ENCODE data around the gene CHID1. TPM values are rescaled to one million over a fixed set of nuclear protein-coding genes. Genes with fewer than 3 reads are reported as not detected.

The CHID1 gene
- total RNA-seq, 2 donors from 2014 or later: 39.4 to 81.4 TPM

DNA sequence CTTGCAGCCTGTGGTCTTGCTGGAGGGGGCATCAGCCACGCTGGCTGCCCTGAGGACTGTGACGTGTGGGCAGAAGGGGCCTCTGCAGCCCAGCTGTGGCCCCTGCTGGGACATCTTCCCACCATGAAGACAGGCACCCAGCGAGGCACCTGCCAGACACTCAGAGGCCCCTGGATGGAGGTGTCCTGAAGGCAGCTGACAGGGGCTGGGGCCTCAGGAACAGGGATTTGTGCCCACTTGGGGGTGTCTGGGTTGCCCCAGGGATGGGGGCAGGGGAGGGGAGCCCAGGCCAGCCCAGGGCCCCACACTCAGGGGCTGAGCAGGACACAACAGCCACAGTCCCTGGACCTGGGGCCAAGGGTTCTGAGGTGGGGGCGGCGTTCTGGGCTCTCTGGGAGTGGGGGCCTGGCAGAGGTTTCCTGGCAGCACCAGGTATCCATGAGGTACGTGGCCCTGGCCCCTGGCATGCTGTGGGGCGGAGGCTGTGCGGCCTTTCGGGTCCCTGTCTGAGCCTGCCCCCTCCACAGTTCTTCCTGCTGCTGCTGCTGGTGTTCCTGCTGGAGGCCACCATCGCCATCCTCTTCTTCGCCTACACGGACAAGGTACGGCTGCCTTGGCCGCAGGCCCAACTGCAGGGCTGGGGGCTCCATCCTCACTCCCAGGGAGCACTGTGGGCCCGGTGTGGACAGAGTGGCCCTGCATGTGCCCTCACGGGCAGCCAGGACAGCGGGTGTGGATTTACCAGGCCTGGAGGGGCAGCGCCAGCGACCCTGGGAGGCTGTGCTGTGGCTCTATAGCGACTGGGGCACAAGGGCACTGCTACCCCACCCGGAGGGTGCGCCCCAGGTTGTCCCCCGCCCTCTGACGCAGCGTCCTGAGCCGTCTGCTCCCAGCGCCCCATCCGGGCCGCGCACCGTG lies 46.4 kb downstream of the CHID1 start:
- Histone ChIP-seq H3K4me3 (no peak overlapping the region), H3K9me3 (no peaks in the 10 kb centered on the region), H3K27me3 (no peaks in the 10 kb centered on the region), H3K4me1 (peaks cover 24% of the 10 kb centered on the region), H3K36me3 (replicated peaks in 1 of 2; ENCODE audit: insufficient read depth in 1 of 2, low read depth in 2 of 2) (no peaks in the 10 kb centered on the region), H3K27ac (no peak overlapping the region)
- intact Hi-C loops (cut with DNase I): loop anchor here (10.0 kb wide), 1 partner anchor 591 kb away; no protein-coding TSS in a partner anchor
- DNase-seq (no peak), ATAC-seq (no peak)
- 90 to 96% methylated on average over 13 to 31 of the region's 31 CpGs for WGBS, 2 donors
- TF ChIP-seq POLR2A (IDR thresholded peaks at IDR 0.05): no peak
- TF ChIP-seq, protein P1, sequence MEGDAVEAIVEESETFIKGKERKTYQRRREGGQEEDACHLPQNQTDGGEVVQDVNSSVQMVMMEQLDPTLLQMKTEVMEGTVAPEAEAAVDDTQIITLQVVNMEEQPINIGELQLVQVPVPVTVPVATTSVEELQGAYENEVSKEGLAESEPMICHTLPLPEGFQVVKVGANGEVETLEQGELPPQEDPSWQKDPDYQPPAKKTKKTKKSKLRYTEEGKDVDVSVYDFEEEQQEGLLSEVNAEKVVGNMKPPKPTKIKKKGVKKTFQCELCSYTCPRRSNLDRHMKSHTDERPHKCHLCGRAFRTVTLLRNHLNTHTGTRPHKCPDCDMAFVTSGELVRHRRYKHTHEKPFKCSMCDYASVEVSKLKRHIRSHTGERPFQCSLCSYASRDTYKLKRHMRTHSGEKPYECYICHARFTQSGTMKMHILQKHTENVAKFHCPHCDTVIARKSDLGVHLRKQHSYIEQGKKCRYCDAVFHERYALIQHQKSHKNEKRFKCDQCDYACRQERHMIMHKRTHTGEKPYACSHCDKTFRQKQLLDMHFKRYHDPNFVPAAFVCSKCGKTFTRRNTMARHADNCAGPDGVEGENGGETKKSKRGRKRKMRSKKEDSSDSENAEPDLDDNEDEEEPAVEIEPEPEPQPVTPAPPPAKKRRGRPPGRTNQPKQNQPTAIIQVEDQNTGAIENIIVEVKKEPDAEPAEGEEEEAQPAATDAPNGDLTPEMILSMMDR (IDR thresholded peaks at IDR 0.05): no peak

DNA sequence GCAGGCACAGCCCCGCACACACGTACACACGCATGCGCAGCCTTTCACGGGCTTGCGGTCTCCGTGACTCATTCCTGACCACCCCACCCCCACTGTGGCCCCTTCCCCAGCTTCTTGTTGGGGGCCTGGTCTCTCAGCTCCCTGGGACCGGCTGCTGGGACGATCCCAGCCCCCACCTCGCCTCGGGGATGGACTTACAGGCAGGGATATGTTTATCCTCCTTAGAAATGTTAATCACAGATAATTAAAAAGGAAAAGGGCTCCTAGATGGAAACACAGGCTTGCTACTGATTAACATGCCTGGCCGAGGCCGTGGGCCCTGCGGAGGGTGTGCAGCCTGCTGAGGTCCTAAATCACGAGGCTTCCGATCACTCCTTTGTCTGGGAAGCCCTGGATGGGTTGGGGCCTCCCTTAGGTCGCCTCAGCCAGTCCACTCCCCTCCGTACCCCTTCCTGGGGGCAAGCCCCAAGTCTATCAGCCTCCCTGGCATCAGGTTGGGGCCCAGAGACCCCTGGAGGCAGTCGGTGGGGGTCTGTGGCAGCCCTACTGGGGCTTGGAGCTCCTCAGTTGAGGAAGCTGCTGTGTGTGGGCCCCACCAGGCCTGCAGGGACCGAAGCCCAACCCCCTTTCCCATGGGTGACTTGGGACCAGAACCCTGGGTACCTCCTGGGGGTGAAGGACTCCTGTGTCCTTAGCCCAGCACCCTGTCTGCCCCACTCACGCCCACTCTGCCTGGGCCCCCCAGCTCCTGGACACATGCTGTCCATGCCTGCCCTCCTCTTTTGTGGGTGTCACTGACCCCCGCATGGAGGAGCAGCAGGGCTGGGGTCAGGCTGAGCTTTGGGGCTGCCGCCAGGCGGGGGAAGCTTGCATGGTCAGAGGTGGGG lies 47.3 kb downstream of the CHID1 start:
- Histone ChIP-seq H3K27me3 (no peaks in the 10 kb centered on the region), H3K36me3 (replicated peaks in 1 of 2; ENCODE audit: insufficient read depth in 1 of 2, low read depth in 2 of 2) (no peaks in the 10 kb centered on the region), H3K27ac (no peak overlapping the region), H3K4me1 (peaks cover 18% of the 10 kb centered on the region), H3K4me3 (no peak overlapping the region), H3K9me3 (no peaks in the 10 kb centered on the region)
- WGBS, 2 donors: 76 to 84% methylated on average over 19 to 23 of the region's 24 CpGs
- intact Hi-C loops (cut with DNase I): loop anchor here (10.0 kb wide), 1 partner anchor 592 kb away; no protein-coding TSS in a partner anchor
- ATAC-seq (no peak), DNase-seq (no peak)
- TF ChIP-seq, protein P1 (IDR thresholded peaks at IDR 0.05): no peak
- no peak for TF ChIP-seq POLR2A (IDR thresholded peaks at IDR 0.05)

DNA sequence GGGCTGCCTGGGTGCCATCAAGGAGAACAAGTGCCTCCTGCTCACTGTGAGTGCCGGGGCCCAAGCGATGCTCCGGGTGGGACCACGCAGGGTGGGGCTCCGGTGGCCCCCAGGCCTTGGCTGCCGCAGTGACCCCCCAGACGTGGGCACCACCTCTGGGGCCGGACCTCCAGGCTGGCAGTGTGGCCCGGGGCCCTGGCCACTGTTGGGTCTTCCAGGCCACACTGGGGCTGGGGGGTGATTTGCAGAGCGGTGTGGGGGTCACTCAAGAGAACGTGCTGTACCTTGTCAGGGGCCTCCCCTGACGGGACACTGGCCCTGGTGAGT lies 48.0 kb downstream of the CHID1 start:
- ATAC-seq: no peak
- no peak overlapping the region for H3K4me3 ChIP-seq
- peaks cover 12% of the 10 kb centered on the region for H3K4me1 ChIP-seq
- H3K27me3 ChIP-seq: no peaks in the 10 kb centered on the region
- TF ChIP-seq, protein P1 (IDR thresholded peaks at IDR 0.05): no peak
- no peak for TF ChIP-seq POLR2A (IDR thresholded peaks at IDR 0.05)
- no peaks in the 10 kb centered on the region for H3K36me3 ChIP-seq (replicated peaks in 1 of 2; ENCODE audit: insufficient read depth in 1 of 2, low read depth in 2 of 2)
- H3K27ac ChIP-seq: no peak overlapping the region
- WGBS, 2 donors: 87% methylated on average over 12 of the region's 12 CpGs; no CpG with 5 or more reads in 1 of the 2 donors
- intact Hi-C loops (cut with DNase I): loop anchor here (10.0 kb wide), 1 partner anchor 592 kb away; no protein-coding TSS in a partner anchor
- no peaks in the 10 kb centered on the region for H3K9me3 ChIP-seq
- DNase-seq: no peak

DNA sequence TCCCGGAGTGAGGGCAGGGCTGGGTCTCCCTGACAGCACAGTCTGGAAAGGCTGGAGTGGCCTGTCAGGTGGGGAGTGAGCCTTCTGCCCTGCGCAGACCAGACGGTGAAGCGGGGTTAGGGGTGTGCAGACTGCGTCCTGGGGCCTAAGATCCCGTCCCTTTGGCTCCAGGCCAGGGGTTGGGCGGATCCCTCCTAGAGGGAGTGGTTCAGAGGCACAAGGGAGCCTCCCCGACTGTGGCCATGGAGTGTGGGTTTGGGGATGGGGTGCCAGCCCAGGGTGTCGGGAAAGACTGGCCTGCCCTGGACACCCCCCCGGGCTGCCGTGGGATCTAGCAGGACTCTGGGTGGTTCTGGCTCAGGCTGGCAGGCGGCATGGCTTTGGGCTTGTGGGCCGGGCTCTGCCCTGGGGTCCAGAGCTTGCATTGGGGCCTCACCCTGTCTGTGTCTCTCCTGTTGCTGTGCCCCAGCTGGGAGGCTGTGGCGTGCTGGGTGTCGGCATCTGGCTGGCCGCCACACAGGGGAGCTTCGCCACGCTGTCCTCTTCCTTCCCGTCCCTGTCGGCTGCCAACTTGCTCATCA lies 48.4 kb downstream of the CHID1 start:
- WGBS, 2 donors: 17 to 64% methylated on average over 1 to 20 of the region's 20 CpGs
- ATAC-seq (no peak), DNase-seq (no peak)
- no peaks in the 10 kb centered on the region for H3K27me3 ChIP-seq
- H3K9me3 ChIP-seq: no peaks in the 10 kb centered on the region
- no peaks in the 10 kb centered on the region for H3K36me3 ChIP-seq (replicated peaks in 1 of 2; ENCODE audit: insufficient read depth in 1 of 2, low read depth in 2 of 2)
- no peak for TF ChIP-seq POLR2A (IDR thresholded peaks at IDR 0.05)
- TF ChIP-seq, protein P1 (IDR thresholded peaks at IDR 0.05): no peak
- intact Hi-C loops (cut with DNase I): loop anchor here (10.0 kb wide), 1 partner anchor 593 kb away; no protein-coding TSS in a partner anchor
- no peak overlapping the region for H3K27ac ChIP-seq
- H3K4me3 ChIP-seq: no peak overlapping the region
- H3K4me1 ChIP-seq: peaks cover 12% of the 10 kb centered on the region

Measured in body of pancreas (tissue), 4 donors.